Smooth muscle cell (in vitro differentiated cells): ENCODE results near the gene DCTN3. TPM values are rescaled to one million over a fixed set of nuclear protein-coding genes. Genes with fewer than 3 reads are reported as not detected.

Source experiments
- DNase-seq: peaks from one replicate; lab custom pipeline; 2025; ENCODE audit not compliant: unreplicated experiment; lab: John Stamatoyannopoulos, UW
- H2AFZ ChIP-seq: fragments of 200-600 bp; sonication (generic); 2 replicates; pipeline ENCODE4 v1.6.0; 2016; ENCODE audit warnings: antibody characterized with exemption, low read depth, mild to moderate bottlenecking
- H3F3A ChIP-seq: fragments of 200-600 bp; sonication (generic); 2 replicates; pipeline ENCODE4 v1.6.0; 2017; ENCODE audit warnings: antibody characterized with exemption, low read depth
- H3K27ac ChIP-seq: fragments of 200-600 bp; sonication (generic); 2 replicates; pipeline ENCODE4 v1.5.1; 2016; ENCODE audit warnings: low read depth, mild to moderate bottlenecking
- H3K27me3 ChIP-seq: fragments of 200-600 bp; sonication (generic); 2 replicates; pipeline ENCODE4 v1.6.1; 2016; ENCODE audit warnings: low read depth, mild to moderate bottlenecking
- H3K36me3 ChIP-seq: fragments of 200-600 bp; sonication (generic); 2 replicates; pipeline ENCODE4 v1.5.1; 2016; ENCODE audit warnings: low read depth
- H3K4me1 ChIP-seq: fragments of 200-600 bp; sonication (generic); 2 replicates; pipeline ENCODE4 v1.5.1; 2016; ENCODE audit warnings: low read depth
- H3K4me2 ChIP-seq: fragments of 200-600 bp; sonication (generic); 2 replicates; pipeline ENCODE4 v1.6.0; 2016; ENCODE audit warnings: mild to moderate bottlenecking
- H3K4me3 ChIP-seq: fragments of 200-600 bp; sonication (generic); 2 replicates; pipeline ENCODE4 v1.5.1; 2016; ENCODE audit warnings: mild to moderate bottlenecking
- H3K79me2 ChIP-seq: fragments of 200-600 bp; sonication (generic); 2 replicates; pipeline ENCODE4 v1.6.0; 2016; ENCODE audit warnings: low read depth, mild to moderate bottlenecking
- H3K9ac ChIP-seq: fragments of 200-600 bp; sonication (generic); 2 replicates; pipeline ENCODE4 v1.6.0; 2016; ENCODE audit warnings: low read depth
- H3K9me3 ChIP-seq: fragments of 200-600 bp; sonication (generic); replicated peaks from 2 replicates; pipeline ENCODE4 v1.5.1; 2016; ENCODE audit warnings: low read depth
- H4K20me1 ChIP-seq: fragments of 200-600 bp; sonication (generic); 2 replicates; pipeline ENCODE4 v1.6.0; 2016; ENCODE audit warnings: low read depth
- CTCF ChIP-seq: fragments of 200-600 bp; sonication (generic); IDR thresholded peaks from 2 replicates; pipeline ENCODE4 v1.5.1; 2017; ENCODE audit warnings: borderline replicate concordance, mild to moderate bottlenecking, antibody characterized with exemption; ENCODE audit not compliant: insufficient read depth, poor library complexity, severe bottlenecking
- WGBS: methylation state at CpG from one replicate; pipeline ENCODE4 v1.1.7; 2016; ENCODE audit warnings: low lambda C conversion rate; 5-methylcytosine and 5-hydroxymethylcytosine counted together
- polyA plus RNA-seq: library from polyadenylated mRNA; unstranded; fragments of >200 nt; fragmentation: Nextera tagmentation; extraction: Ambion mirVana; gene quantifications from 2 replicates; pipeline ENCODE4 v1.2.1, GENCODE V29; 2016
- total RNA-seq: library from RNA; depleted of rRNA; stranded (reverse); fragments of >200 nt; gene quantifications from 2 replicates; pipeline ENCODE4 v1.2.3, GENCODE V29; 2014

Gene DCTN3
- total and polyA plus RNA-seq, 2 experiments from 2014 or later: 87.6 to 142 TPM

GRCh38 chr9:34638138-34638445 lies 17.8 kb upstream of the DCTN3 start:
- TF ChIP-seq CTCF: no peak
- H2AFZ ChIP-seq: peak overlapping the region; percentile 71
- H3K36me3 ChIP-seq: no peaks in the 10 kb centered on the region
- H3K27ac ChIP-seq: no peak overlapping the region
- no peaks in the 10 kb centered on the region for H4K20me1 ChIP-seq
- WGBS: 17% methylated on average over 7 of the region's 7 CpGs
- DNase-seq: no peak
- H3K9ac ChIP-seq: peak overlapping the region; percentile 20
- peaks cover 10% of the 10 kb centered on the region for H3K79me2 ChIP-seq
- no peaks in the 10 kb centered on the region for H3K9me3 ChIP-seq
- H3K4me3 ChIP-seq: peak overlapping the region; percentile 57
- H3K27me3 ChIP-seq: no peaks in the 10 kb centered on the region
- peaks cover 20% of the 10 kb centered on the region for H3K4me1 ChIP-seq
- peak overlapping the region; percentile 93 for H3K4me2 ChIP-seq
- H3F3A ChIP-seq: no peaks in the 10 kb centered on the region

- no peaks in the 10 kb centered on the region for H3K9me3 ChIP-seq
- DNase-seq: peak; percentile 68
- H3K36me3 ChIP-seq: no peaks in the 10 kb centered on the region
- peaks cover 10% of the 10 kb centered on the region for H3K79me2 ChIP-seq
- no peaks in the 10 kb centered on the region for H4K20me1 ChIP-seq
- no peaks in the 10 kb centered on the region for H3K27me3 ChIP-seq
- H3K27ac ChIP-seq: no peak within 1 kb of the TSS
- H3K4me1 ChIP-seq: peaks cover 24% of the 10 kb centered on the region
- H3K4me2 ChIP-seq: peak within 1 kb of the TSS; percentile 93
- under 1% methylated on average over 71 of the region's 74 CpGs for WGBS
- H3F3A ChIP-seq: no peaks in the 10 kb centered on the region
- peak within 1 kb of the TSS; percentile 71 for H2AFZ ChIP-seq
- TF ChIP-seq CTCF: no peak
- peak within 1 kb of the TSS; percentile 41 for H3K9ac ChIP-seq
- H3K4me3 ChIP-seq: peak within 1 kb of the TSS; percentile 57
These were observed 17.3 kb upstream of the DCTN3 start, which contains the start of gene SIGMAR1 for GRCh38 chr9:34637356-34638137. SIGMAR1 (minus strand) TSS chr9:34637787; CDS start chr9:34637697, 90 bp downstream.

- Histone ChIP-seq H3K4me3 (peak overlapping the region; percentile 57), H4K20me1 (no peaks in the 10 kb centered on the region), H3K27ac (no peak overlapping the region), H3K79me2 (peaks cover 10% of the 10 kb centered on the region), H2AFZ (peak overlapping the region; percentile 71), H3K4me2 (peak overlapping the region; percentile 93), H3K36me3 (no peaks in the 10 kb centered on the region), H3K4me1 (peaks cover 24% of the 10 kb centered on the region), H3K27me3 (peaks cover 4% of the 10 kb centered on the region), H3K9ac (peak overlapping the region; percentile 41), H3F3A (no peaks in the 10 kb centered on the region), H3K9me3 (no peaks in the 10 kb centered on the region)
- no peak for DNase-seq
- no peak for TF ChIP-seq CTCF
- 6% methylated on average over 23 of the region's 23 CpGs for WGBS
These were observed 16.6 kb upstream of the DCTN3 start for GRCh38 chr9:34636791-34637355.
